GM06990 (cell line): ENCODE results near the gene RBM6.

Source experiments
- DNase-seq: peaks from one replicate; pipeline ENCODE4 v3.0.0-alpha.2; 2011; ENCODE audit not compliant: insufficient read length; ENCODE audit errors: extremely low read depth
- H3K27me3 ChIP-seq: replicated peaks from 2 replicates; pipeline ENCODE4 v1.6.0; 2011; ENCODE audit warnings: low read length; ENCODE audit not compliant: control insufficient read depth, insufficient read depth
- H3K36me3 ChIP-seq: 2 replicates; pipeline ENCODE4 v1.5.1; 2011; ENCODE audit warnings: low read length; ENCODE audit not compliant: control insufficient read depth, insufficient read depth
- H3K4me3 ChIP-seq: replicated peaks from 2 replicates; pipeline ENCODE4 v1.5.1; 2011; ENCODE audit warnings: low read depth, mild to moderate bottlenecking, control low read depth, low read length
- CTCF ChIP-seq: IDR thresholded peaks from 2 replicates; pipeline ENCODE4 v1.5.1; 2011; ENCODE audit warnings: low read length, control low read depth, mild to moderate bottlenecking, inconsistent platforms; ENCODE audit not compliant: insufficient read depth, poor library complexity, severe bottlenecking

The RBM6 gene

DNA sequence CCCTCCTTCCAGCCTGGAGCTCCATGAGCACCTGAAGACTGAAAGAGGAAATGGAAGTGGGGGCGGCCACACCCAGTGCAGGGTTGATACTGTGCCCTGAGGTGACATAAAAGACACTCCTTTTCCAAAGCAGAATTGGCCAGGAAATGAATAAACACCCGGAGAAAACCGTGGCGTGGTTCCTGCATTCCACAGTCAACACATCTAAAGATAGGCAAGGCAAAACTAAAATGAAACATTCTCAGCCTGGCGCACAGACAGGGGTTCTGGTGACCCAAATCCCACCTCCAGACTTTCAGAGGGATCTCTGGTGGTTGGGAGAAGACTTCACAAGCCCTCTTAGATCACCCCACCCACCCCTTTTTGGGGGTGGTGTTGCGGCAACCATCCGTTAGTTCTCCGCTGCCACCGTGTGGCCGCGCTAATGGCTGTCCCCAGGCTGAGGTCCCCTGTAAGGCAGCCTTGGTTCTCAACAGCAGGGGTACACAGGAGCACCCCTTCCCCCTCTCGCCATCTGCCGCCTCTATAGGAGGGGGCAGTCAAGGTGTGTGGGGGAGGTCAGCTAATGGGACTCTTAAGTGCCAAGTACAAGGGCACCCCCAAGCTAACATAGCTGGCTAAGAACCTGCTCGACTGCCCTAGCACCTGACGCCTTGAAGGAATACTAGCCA is 33.7 kb upstream of the RBM6 start:
- H3K36me3 ChIP-seq, result peaks cover 11% of the 10 kb centered on the region
- peak overlapping the region; percentile 16; the same call in 1 of the 2 replicates for H3K4me3 ChIP-seq
- no peaks in the 10 kb centered on the region for H3K27me3 ChIP-seq
- TF ChIP-seq CTCF, result peak; percentile 58
- DNase-seq, result peak; percentile 55

DNA sequence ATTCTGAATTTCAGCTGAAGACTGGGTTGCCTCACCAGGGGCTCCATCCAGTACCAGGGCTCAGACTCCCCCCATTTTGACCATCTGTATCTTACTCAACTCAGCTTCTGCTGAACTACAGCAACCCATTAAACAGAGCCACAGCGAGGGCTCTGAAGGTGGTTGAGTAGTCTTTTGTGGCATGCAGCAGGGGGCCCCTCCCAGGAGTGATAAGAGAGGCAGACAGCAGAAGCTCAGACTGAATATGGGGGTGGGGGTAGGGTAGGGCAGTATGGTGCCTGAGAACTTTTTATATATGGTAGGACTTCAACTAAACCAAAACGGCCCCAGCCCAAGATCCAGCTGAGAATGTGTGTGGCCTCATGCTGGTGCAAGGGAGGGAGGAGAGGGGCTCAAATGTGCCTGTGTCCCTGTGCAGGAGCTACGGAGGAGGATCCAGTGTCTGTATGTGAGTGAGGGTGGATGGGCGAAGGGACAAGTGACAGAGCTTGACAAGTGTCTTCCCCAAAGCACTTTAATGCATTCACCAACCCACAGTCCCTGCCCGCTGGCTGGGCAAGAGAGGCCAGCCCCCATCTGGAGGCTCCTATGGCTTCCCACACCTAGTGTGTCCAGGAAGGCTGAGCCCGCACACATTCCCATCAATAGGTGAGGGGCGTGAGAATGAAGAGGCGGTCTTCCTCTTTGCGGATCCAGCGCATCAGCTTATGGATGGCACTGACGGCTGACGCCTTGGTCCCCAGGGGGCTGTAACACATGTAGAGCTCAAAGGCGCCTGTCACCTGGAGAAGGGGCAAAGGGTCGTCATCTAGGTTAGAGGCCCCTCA is 31.4 kb upstream of the RBM6 start:
- DNase-seq, result no peak
- Histone ChIP-seq H3K4me3 (no peak overlapping the region), H3K36me3 (peaks cover 16% of the 10 kb centered on the region), H3K27me3 (no peaks in the 10 kb centered on the region)
- TF ChIP-seq CTCF, result no peak

GRCh38 chr3:49910409-49911123 is 29.4 kb upstream of the RBM6 start:
- TF ChIP-seq CTCF, result no peak
- Histone ChIP-seq H3K27me3 (no peaks in the 10 kb centered on the region), H3K36me3 (peaks cover 16% of the 10 kb centered on the region), H3K4me3 (no peak overlapping the region)
- DNase-seq, result no peak

GRCh38 chr3:49911124-49911420 is 28.9 kb upstream of the RBM6 start:
- H3K27me3 ChIP-seq, result no peaks in the 10 kb centered on the region
- peaks cover 16% of the 10 kb centered on the region for H3K36me3 ChIP-seq
- no peak for DNase-seq
- no peak for TF ChIP-seq CTCF
- H3K4me3 ChIP-seq, result no peak overlapping the region

DNA sequence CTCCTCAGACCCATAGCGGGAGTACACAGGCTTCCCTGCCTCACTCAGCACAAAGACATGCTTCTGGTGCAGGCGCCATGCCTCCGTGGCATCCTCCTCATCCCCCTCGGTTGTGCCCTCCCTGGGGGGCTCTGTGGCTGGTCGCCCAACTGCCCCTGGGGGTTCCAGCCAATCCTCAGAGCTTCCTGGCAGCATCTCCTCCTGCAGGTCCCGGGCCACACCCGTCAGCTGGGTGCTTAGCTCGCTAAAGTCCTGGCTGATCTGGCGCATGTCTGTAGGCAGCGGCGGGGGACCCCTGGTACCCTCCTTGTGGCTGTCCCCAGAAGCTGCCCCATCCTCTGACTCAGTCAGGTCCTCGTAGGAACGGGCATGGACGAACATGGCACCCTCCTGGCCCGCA is 28.3 kb upstream of the RBM6 start:
- no peak for TF ChIP-seq CTCF

More for the DNA sequence above, 28.3 kb upstream of the RBM6 start:
- H3K36me3 ChIP-seq, result peaks cover 16% of the 10 kb centered on the region
- no peak for DNase-seq
- H3K27me3 ChIP-seq, result no peaks in the 10 kb centered on the region
- no peak overlapping the region for H3K4me3 ChIP-seq
